GM18858 (cell line): ENCODE data around the gene NCOR1.
"Not testable (repeated sequence)": the region's sequence is repeated elsewhere in the genome, so short reads cannot be mapped to it uniquely, and the experiment has no call there.

Experiments
- ATAC-seq: cut with Tn5 transposase; IDR thresholded peaks from one replicate; pipeline ENCODE4 v1.9.1; 2021; ENCODE audit not compliant: unreplicated experiment

The NCOR1 gene

GRCh38 chr17:16152326-16152725, 63.0 kb downstream of the NCOR1 start:
- not testable (repeated sequence) for ATAC-seq

DNA sequence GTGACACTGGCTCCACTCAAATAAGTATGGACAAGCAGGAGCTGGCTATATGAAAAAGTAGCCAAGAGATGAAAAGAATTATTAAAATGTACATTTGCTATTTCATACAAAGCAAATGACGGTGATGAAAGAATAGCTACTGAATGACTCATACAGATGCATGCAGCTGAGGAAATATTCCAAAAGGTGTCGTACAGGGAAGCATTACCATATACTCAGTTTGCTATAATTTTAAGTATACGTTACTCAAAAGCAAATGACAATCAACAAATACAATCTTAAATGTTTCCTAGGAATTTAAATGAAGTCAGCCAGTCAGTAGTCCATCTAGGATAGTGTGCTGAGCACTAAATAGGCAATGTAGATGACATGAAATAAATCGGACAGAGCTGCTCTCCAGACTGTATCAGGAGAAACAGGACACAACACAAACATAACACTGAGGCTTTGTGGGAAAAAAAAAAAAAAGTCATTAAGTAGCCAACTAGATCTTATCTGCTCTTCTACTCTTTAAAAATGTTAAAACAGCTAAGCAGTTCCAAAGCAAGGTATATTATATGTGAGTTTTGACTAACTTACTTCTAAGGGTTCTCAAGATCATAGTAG, 65.0 kb downstream of the NCOR1 start:
- ATAC-seq, result no peak

DNA sequence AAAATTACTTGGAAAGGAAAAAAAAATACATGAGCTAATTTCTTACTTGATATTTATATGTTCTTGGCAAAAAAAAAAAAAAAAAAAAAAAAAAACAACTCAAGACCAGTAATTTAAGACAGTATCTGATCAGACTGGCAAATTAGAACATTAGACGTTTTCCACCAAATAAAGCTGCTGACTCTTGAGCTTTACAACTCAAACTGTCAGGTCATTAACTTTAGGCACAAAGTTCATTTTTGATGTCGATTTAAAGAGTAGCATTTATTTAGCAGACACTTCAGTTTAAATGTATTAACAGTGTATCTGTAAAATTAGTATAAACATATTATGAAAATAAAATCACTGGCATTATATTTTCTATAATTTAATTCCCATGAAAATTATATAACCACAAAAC, 66.7 kb downstream of the NCOR1 start:
- ATAC-seq, result no peak

- ATAC-seq, result not testable (repeated sequence)
Measured at GRCh38 chr17:16145319-16145890, 69.9 kb downstream of the NCOR1 start.

DNA sequence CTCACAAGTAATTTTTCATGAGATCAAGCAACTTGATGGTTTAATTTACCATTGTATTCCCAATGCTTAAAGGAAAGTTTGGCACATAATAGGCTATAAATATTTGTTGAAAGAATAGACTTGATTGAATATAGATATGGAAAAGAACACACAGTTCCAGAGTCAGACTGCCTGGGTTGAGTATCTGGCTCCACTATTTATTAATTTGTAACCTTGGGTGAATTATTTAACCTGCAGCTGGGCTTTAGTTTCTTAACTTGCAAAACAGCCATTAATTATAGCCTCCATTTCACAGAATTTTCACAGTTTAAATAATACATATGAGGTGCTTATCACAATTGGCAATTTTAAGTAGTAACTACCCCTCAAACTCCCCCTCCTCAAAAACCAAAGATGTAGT, 73.6 kb downstream of the NCOR1 start:
- no peak for ATAC-seq

DNA sequence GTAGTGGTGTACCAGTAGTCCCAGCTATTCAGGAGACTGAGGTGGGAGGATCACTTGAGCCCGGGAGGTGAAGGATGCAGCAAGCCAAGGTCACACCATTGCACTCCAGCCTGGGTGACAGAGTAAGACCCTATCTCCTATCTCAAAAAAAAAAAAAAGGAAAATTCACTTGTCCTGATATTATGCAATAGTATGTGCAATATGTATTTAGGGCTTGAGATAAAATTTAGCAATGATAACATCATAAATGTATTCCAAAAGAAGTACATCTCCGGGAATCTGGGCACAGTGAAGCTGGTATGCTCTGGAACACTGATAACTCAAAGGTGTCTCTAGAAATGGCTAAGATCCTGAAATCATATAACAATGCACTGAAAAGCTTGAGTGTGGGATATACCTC, 74.5 kb downstream of the NCOR1 start:
- ATAC-seq, result no peak

DNA sequence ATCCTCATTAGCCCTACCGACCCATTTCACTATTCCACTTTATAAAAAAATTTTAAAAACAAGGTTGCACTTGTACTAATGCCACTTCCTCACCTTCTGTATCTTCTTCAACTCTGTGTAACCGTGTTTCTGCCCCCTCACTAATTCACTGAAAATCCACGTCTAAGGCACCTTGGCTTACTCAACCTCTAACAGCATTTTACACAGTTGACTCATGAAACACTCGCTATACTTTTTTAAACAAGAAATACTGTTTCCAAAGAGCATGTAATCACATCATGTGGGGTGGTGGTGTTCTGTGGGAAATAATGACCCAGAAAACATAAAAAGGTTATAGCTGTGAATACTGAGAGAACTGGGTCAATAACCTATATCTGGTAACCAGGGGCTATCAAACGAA, 79.9 kb downstream of the NCOR1 start:
- ATAC-seq, result no peak

GRCh38 chr17:16131593-16131992, 83.7 kb downstream of the NCOR1 start:
- no peak for ATAC-seq

- no peak for ATAC-seq
Measured at GRCh38 chr17:16129441-16130205, 85.7 kb downstream of the NCOR1 start.

DNA sequence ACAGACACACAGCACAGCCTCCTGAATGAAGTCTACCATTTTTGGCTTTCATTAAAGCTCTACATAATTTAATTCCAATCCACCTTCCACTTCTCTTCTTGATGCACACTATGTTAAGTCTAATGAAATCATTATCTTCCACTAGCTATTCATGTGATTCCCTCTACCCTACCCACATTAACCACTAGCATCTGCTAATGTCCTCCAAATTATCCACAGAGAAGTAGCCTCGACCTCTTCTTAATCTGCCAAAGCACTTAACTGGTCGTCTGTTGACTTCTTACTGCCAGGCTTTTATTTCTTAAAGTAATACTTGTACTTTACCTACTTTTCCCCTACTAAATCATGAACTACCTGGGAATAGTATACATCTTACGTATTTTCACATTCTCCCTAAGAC, 91.8 kb downstream of the NCOR1 start:
- ATAC-seq, result no peak

DNA sequence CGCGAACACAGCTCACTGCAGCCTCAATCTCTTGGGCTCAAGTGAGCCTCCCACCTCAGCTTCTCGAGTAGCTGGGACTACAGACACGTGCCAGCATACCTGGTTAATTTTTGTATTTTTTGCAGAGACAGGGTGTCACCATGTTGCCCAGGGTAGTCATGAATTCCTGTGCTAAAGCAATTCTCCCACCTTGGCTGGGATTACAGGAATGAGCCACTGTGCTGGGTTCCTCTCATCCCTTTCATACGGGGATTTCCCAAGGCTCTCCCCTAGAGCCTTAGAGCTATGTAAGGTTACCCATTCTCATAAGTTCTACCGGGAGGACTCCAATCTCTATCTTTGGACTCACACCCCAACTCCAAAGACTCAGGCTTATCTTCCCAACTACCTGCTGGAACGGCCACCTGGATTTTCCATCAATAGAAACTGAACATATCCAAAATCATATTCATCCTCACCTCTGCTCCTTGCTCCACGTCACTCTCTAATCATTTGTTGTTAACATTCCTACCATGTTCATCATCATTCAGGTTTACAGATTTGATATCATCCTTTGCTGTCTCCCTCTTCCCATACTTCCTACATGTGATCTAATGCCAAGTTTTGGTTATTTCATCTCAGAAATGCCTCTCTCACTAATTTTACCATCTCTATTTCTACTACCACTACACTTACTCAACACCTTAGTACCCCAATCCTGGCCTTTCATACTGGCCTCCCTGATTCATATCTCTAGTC, 92.5 kb downstream of the NCOR1 start:
- ATAC-seq, result no peak

- no peak for ATAC-seq
Measured at GRCh38 chr17:16121915-16122314, 93.4 kb downstream of the NCOR1 start.

GRCh38 chr17:16120937-16121336, 94.4 kb downstream of the NCOR1 start:
- ATAC-seq, result no peak

DNA sequence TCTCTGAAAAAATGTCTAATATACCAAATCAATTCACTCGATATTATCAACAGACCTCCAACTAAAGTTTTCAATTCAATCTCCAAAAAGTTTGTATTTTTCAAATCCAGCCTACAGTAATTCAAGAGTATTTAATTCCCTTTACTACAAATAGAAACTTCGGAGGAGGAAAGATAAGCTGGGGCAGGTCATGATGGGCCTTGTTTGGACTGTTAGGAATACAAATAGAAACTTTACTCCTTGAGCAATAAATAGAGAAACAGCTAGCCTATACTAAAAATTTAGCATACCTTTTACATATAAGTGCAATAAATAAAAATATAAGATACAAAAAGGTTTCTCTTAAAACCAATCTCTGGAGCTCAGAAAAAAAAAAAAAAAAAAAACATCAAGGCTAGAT, 98.2 kb downstream of the NCOR1 start:
- no peak for ATAC-seq

- not testable (repeated sequence) for ATAC-seq
Measured at GRCh38 chr17:16115077-16115698, 100.1 kb downstream of the NCOR1 start.

DNA sequence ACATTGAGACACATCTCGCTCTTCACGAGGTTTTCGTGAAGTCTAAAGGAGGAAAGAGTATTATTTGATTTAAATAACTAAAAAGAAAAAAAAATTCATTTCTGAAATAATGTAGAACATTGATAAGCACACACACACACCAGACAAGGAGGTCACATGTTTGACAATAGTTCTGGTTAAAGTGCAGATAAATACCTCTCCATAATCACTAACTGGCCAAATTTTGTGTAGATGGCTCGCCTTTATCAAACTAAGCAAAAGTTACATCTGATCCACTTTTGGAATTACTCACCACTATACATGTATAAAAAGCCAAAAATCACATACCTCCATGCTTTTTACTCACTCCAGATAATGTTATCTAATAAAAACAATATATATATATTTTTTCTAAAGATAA, 106.5 kb downstream of the NCOR1 start:
- ATAC-seq, result no peak

- ATAC-seq, result no peak
Measured at GRCh38 chr17:16108386-16108785, 106.9 kb downstream of the NCOR1 start.

- ATAC-seq, result no peak
Measured at GRCh38 chr17:16107165-16107770, 108.1 kb downstream of the NCOR1 start.

DNA sequence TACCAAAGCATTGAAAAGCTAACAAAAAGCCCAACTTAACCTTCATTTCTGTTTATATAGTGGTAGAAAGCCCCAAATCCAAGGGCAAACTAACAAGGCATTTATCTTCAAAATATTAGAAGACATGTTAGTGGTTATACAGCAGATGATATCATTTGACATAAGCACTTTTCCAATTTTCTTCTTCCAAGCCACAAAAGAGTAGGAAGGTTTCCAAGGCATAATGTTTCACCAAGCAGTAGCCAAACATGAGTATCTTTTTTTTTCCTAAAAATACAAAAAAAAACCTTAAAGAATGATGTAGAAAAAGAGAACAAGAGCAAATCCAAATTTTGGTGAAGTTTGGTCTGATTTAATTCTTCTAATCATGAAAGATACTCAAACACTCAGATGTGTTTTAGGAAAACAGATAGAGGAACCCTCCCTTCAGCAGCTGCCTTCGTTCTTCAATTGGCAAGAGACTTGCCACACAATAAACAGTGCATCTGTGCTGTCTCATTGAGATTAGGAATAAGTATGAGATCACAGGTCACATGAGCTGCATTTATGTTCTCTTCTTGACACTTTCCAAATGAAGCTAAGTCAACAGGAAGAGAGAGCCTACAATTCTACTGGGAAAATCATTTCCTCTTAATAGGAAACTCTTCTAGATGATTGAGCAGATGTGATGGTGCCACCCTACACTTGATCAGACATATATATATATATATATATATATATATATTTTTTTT, 109.0 kb downstream of the NCOR1 start:
- ATAC-seq, result no peak

DNA sequence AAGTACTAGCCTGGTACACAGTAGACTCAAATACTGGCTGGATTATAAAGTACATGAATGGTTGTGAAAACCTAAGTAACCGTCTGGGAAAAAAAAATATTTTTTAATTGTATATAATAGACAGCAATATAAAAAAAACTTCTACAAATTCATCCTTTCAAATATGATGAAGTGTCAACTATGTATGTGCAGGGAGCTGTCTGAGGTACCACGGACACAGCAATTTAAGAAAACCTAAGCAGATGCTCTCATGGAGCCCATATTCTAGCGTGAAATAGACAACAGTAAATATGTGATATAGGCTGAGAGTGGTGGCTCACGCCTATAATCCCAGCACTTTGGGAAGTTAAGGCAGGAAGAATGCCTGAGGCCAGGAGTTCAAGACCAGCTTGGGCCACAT, 111.1 kb downstream of the NCOR1 start:
- no peak for ATAC-seq
